MM.1S (cell line): ENCODE measurements around the gene CERS2.

ENCODE experiments used
- EZH2 ChIP-seq: fragments of 300-600 bp; sonication (generic); optimal IDR thresholded peaks from 2 replicates; pipeline ENCODE3; 2017; ENCODE audit warnings: low read depth, mild to moderate bottlenecking, antibody characterized with exemption, low read length, mixed read lengths
- EZH2phosphoT487 ChIP-seq: fragments of 300-600 bp; sonication (generic); IDR thresholded peaks from 2 replicates; pipeline ENCODE4 v1.6.1; 2018; ENCODE audit warnings: antibody characterized with exemption, low read length
- TF ChIP-seq, protein P1 (sequence below): fragments of 300-600 bp; sonication (generic); IDR thresholded peaks from 2 replicates; pipeline ENCODE4 v1.5.1; 2016; ENCODE audit warnings: antibody characterized with exemption, low read length, mixed read lengths

DNA sequence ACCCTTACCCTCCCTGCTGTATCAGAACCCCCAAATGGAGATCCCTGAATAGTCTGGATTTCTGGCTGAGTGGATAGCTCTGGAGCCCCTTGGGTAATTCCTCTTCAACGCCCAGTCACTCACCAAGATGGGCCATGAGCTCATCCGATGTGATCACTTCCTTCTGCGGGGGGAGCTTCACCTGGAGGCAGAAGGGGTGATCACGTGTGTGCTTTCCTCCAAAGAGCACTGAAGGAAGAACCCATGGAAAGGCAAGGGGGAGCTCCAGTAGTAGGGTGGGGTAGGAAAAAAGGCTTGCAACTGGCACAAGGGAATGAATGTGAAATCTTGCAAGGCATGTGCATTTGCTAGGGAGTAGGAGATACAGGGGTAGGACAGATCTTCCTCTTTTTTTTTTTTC, 27.0 kb upstream of the CERS2 start:
- TF ChIP-seq, protein P1, sequence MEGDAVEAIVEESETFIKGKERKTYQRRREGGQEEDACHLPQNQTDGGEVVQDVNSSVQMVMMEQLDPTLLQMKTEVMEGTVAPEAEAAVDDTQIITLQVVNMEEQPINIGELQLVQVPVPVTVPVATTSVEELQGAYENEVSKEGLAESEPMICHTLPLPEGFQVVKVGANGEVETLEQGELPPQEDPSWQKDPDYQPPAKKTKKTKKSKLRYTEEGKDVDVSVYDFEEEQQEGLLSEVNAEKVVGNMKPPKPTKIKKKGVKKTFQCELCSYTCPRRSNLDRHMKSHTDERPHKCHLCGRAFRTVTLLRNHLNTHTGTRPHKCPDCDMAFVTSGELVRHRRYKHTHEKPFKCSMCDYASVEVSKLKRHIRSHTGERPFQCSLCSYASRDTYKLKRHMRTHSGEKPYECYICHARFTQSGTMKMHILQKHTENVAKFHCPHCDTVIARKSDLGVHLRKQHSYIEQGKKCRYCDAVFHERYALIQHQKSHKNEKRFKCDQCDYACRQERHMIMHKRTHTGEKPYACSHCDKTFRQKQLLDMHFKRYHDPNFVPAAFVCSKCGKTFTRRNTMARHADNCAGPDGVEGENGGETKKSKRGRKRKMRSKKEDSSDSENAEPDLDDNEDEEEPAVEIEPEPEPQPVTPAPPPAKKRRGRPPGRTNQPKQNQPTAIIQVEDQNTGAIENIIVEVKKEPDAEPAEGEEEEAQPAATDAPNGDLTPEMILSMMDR, result no peak
- TF ChIP-seq EZH2, result no peak
- TF ChIP-seq EZH2phosphoT487, result no peak
